GM19468 (cell line): ENCODE measurements around the gene SLC39A11.
"Not testable (repeated sequence)": the region's sequence is repeated elsewhere in the genome, so short reads cannot be mapped to it uniquely, and the experiment has no call there.

Experiments used
- ATAC-seq: cut with Tn5 transposase; IDR thresholded peaks from one replicate; pipeline ENCODE4 v1.9.1; 2021; ENCODE audit warnings: mild to moderate bottlenecking, moderate library complexity, moderate number of reproducible peaks; ENCODE audit not compliant: unreplicated experiment; ENCODE audit errors: extremely low read depth

The SLC39A11 gene

DNA sequence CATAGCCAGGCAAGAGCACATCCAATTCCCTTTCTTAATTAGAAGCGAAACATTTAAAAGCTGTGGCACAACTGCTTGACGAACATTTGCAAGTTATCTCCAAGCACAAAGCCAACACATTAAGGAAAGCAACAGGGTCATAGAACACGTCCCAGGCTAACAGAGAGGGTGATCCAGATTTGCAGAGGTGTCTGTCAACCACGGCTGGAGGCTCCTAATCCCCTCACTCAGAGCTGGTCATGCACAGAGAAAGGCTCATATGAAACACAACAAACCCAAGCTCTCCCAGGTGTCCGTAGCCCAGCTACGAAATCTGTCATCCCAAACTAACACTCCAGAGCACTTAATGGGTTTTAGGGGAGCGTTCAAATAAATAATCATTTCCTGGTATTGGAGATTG is 276.1 kb downstream of the SLC39A11 start:
- no peak for ATAC-seq

DNA sequence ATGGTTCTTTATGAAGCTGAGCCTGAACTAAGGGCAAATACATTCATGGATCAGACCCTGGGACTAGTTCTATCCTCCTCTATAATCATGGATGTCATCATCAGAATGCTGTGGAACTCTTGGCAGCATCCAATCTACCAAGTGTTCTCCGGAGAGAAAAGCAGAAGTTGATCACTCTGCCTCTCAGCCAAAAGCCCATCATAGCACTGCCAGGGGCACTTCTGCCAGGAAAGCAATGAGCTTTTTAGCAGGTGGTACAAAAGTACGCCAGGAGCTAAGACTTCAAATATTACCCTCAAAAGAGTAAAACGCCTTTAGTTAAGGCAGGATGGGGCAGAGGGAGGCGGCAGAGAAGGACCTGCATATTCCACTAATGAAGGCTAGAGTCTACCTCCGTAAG is 279.0 kb downstream of the SLC39A11 start:
- no peak for ATAC-seq

DNA sequence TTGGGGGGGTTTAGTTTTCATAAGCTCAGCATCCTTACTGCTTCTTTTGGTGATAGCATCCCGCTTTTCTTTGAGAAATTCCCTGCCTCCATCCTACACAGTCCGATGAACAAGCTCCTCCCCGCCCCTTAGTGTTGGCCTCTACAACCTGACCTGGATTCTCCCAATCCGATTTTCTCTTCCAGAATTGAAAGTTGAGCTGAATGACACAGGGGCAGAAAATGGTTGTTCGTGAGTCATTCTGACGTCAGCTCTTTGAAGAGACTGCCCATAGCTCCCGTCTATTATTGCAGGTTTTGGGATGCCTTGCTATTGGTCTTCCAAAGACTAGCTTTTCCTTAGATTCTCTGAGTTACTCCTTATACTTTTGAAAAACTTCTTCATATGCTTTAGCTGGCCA is 279.7 kb downstream of the SLC39A11 start:
- ATAC-seq, result no peak

DNA sequence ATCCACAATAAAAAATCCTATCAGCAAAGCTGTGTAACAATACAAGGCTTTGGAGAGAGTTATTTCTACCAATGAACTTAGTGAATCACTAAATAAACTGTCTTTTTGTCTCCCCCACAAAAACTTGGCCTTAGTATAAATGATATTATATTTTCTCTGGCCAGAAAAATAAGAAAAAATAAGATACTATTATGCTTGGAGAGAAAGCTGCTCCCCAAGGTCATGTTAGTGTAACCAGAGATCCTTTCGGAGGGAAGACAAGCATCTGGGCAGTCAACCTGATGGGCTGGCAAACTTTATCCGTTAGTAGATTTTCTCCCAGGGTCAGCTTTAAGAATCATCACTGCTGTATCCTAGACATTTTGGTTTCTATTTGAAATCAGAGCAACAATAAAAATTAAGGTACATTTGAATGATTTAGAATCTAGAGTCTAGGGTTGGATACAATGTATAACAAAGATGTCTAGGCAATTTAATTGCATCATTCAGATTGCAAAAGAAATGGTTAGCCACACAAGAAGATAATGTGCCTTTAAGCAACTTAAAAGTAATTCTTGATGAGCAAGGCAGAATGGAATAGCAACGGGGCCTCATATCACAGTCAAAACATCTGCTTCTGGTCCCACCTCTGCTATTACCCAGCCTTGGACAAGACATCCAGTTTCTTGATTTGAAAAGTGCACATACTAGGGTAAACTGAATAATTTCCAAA is 280.4 kb downstream of the SLC39A11 start:
- ATAC-seq, result no peak

DNA sequence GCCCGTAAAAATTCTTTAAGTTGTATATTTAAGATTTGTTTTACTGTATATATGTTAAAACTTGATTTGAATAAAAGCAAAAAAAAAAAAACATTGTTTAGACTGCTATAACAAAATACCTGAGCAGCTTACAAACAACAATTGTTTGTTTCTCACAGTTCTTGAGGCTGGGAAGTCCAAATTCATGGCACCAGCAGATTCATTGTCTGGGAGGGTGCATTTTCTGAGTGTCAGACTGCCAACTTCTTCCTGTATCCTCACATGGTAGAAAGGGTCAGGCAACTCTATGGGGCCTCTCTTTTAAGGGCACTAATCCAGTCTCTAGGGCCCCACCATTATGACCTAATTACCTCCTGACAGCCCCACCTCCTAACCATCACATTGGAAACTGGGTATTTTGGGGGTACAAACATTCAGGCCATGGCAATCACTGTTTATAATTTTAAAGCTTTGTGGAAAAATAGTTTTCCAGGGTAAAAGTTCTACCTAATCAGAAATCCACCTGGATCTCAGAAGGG is 281.4 kb downstream of the SLC39A11 start:
- ATAC-seq, result no peak

DNA sequence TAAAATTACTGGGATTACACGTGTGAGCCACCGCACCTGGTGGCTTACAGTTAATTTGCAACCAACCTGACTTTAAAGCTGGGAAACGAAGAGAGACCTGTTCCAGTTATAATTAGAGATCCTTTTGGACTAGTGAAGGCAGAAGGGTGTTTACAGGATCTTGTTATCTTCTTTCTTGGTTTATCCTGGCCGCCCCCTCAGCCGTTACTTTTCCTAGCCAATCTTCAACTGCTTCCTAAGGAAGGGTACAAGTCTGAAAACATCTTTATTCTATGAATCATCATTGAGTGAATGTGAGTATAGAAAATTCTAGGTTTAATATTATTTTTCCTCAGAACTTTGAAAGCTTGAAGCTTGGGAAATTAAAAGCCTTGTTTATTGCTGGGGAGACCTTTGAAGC is 286.5 kb downstream of the SLC39A11 start:
- no peak for ATAC-seq

DNA sequence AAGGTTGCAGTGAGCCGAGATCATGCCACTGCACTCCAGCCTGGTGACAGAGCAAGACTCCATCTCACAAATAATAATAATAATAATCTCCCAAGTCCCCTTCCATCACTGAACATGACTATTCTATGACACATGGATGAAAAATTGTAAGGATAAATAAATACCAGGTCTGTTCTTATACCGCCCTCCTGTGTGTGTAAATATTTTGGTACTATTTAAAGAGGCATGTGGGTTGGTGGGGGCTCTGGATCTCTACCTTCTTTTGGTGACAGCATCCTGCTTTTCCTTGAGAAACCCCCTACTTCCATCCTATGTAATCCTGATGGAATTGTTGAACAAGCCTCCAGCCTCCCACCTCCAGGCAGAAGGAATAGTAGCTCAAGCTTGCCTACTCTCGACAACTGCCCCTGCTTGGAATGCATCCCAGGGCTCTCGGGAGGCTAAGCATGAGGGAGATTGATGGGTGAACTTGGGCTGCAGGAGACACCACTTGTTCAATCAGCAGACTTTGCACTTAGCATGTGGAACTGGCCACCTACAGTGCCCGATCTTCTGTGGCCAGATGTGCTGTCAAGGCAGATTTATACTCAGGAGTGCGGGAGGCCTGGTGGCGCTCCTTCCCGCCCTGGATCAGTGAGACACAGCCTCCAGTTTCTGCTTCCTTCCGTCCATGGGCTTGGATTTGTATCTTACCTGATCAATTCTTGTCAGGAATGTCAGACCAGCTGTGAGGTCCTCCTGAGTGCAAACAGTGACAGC is 287.4 kb downstream of the SLC39A11 start:
- no peak for ATAC-seq

DNA sequence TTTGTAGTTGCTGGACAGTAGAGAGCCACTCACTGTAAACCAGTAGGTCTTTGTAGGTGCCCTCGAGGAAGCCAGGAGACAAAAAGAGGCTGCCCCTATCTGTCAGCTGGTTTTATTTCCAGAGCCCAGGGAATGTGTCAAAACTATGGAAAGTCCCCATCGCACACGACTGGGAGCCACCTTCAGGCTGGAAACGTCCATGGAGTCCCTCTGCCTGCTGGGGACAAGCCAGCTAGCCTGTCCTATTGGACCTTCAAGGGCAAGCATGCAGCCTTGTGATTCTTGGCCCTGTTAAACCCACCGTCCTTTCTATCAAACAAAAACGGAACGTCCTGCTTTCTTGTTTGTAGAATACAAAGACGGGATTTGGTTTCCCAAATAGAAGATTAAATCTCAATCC is 289.8 kb downstream of the SLC39A11 start:
- no peak for ATAC-seq

DNA sequence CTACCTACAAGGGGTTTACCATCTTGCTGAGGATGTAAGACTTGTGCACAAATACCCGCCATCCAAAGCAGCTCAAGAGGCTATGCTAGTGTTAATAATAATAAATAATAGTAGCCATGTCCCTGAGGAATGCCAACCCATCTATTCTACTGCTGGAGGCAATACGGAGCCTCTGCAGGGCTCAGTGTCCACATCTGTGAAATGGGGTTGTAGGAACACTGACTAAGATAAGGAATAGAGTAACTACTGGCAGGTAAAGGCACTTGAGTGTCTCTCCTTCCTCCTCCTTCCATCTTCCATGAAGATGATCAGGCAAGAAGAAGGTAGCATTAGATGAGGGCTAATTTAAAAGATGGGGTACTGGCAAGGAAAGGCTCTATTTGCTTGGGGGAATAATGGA is 295.3 kb downstream of the SLC39A11 start:
- no peak for ATAC-seq

DNA sequence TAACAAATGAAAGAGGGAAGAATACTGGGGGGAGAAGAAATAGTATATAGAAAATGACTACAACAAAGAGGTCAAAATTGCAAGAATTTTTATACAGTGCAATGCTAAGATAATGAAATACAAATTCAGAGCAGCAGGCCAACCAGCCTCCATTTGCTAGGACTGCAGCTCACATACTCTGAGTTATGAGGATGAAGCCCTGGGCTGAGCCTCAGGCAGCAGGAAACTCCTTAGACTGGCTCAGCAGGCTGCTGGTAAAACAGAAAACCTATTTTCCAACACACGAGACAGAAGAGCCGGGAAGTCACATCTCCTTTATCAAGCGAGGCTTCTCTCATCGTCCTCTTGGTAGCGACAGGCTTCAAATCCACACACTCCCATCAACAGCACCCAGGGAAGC is 296.5 kb downstream of the SLC39A11 start:
- no peak for ATAC-seq

DNA sequence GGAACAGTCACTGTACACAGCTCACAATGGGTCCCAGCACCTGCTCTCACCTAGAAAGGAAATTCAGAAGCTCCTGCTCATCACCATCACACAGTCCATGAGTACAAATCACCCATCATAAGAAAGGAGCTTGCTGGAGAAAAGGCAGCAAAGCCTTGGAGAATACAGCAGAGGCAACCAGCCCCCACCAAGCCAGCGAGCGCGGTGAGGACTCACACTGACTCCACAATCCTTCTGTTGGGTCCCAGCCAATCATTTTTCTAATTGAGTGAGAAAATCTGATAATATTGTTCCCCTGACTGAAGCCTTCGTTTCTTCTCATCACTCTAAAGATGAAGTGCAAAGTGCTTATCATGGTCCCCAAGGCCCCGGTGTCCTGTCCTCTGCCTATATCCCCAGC is 298.3 kb downstream of the SLC39A11 start:
- ATAC-seq, result no peak

DNA sequence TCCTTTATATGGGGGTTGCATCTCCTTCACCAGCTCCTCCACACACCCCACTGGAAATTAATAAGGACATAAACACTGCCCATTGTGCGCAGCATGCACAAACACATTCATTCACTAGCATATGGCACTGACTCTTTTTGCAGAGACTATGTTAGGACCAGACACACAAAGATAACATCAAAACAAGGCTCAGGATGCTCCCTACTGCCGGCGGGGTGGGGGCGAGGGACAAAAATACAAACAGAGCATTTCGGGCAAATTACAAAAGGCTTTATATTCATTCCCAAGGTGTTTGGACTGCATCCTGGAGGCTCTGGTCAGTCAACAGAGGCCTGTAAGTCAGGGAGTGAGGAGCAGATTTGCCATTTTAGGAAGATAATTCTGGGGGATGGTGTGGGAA is 299.7 kb downstream of the SLC39A11 start:
- ATAC-seq, result no peak

DNA sequence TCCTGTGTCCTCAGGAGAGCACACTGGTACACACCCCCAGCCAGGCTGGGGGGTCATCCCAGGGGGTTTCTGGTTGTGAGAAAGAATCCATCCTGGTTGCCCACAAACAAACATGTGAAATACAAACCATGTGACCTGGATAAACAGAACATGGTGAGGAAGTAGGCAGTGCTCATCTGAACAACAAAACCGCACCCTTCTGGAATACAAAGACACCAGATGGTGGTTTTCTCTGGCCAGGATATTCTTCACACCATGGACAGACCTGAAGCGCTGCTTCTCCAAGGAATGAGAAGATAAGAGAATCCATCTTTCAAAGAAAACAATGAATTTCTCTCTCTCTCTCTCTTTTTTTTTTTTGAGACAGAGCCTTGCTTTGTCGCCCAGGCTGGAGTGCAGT is 302.3 kb downstream of the SLC39A11 start:
- no peak for ATAC-seq

DNA sequence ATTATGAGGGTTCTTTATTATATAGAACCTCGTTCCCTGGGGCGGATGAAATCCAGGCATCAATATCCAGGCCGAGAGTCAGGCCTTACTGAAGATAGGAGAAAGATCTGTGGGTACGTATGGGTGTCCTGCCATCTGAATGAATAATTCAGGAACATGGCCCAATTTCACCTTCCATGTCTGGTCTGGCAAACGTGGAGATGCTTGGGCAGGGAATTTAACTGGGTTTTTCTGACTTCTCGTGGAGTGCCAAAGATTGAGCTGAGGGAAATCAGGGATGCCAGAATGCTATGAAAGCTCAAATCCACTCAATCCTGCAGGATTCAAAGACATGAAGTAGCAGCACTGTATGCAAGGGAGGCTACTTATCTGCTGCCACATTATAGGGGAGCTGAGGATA is 302.8 kb downstream of the SLC39A11 start:
- ATAC-seq, result no peak

DNA sequence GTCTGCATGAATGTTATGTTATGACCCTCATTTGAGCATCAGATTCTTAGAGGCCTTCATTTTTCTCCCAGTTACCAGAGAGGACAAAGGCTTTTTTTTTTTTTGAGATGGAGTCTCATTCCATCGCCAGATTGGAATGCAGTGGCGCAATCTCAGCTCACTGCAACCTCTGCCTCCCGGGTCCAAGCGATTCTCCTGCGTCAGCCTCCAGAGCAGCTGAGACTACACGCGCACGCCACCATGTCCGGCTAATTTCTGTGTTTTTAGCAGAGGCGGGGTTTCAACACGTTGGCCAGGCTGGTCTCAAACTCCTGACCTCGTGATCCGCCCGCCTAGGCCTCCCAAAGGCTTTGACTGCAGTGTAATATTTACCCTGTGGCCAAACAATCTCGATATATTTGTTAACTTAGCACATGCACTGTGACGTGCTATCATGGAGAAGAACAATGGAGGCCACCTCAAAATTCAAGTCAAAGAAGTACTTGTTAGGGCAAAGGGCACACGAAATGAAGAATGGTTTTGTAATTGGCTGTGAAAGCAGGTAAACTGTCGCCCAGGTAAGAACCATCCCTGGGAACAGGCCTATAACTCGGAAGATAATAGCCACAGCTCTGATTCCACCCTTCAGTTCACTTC is 303.4 kb downstream of the SLC39A11 start:
- ATAC-seq, result no peak

DNA sequence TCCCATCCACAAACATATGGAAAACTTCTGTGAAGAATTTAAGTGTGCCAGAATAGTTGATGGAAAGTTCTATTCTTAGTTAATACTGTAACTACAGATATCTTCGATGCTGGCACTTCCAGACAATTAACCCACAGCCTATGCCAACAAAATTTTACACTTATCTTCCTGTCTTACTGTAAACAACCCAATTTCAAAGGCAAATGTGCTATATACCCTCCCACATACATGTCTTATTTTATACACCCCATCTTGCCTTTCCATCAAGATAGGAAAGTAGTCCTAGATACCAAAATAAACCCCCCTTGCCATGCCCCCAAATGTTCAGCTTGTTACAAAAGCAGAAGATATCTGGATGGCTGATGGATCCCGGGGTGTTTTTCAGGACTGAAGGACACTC is 306.3 kb downstream of the SLC39A11 start:
- no peak for ATAC-seq

DNA sequence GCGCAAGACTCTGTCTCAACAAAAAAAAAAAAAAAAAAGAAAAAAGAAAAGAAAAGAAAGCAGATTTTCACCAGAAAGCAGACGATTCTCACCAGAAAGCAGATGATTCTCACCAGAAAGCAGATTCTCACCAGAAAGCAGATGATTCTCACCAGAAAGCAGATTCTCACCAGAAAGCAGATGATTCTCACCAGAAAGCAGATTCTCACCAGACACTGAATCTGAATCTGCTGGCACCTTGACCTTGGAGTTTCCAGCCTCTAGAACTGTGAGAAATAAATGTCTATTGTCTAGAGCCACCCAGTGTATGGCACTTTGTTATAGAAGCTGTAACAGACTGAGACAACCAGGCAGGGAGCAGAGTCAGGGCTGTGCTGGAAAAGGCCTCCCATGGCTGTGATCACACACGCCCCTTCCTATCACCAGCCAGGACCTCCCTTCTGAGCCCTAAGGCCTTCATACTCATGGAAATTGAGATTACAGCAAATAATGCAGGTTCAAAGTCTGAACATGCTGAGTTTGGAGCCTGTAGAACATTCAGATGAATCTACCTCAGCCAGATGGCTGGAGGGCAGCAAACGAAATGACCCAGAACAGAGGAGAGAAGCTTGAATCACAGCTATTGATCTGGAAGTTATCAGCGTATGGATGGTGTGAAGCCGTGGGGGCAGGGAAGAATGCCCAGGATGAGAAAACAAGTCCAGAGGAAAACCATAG is 309.3 kb downstream of the SLC39A11 start:
- no peak for ATAC-seq

DNA sequence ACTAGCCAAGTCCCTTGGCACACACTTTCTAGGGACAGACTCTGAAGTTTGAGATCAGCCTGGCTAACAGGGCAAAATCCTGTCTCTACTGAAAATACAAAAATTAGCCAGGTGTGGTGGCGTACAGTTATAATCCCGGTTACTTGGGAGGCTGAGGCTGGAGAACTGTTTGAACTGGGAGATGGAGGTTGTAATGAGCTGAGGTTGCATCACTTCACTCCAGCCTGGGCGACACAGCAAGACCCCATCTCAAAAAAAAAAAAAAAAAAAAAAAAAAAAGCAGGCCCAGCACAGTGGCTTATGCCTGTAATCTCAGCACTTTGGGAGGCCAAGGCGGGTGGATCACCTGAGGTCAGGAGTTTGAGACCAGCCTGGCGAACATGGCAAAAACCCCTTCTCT is 310.1 kb downstream of the SLC39A11 start:
- not testable (repeated sequence) for ATAC-seq

DNA sequence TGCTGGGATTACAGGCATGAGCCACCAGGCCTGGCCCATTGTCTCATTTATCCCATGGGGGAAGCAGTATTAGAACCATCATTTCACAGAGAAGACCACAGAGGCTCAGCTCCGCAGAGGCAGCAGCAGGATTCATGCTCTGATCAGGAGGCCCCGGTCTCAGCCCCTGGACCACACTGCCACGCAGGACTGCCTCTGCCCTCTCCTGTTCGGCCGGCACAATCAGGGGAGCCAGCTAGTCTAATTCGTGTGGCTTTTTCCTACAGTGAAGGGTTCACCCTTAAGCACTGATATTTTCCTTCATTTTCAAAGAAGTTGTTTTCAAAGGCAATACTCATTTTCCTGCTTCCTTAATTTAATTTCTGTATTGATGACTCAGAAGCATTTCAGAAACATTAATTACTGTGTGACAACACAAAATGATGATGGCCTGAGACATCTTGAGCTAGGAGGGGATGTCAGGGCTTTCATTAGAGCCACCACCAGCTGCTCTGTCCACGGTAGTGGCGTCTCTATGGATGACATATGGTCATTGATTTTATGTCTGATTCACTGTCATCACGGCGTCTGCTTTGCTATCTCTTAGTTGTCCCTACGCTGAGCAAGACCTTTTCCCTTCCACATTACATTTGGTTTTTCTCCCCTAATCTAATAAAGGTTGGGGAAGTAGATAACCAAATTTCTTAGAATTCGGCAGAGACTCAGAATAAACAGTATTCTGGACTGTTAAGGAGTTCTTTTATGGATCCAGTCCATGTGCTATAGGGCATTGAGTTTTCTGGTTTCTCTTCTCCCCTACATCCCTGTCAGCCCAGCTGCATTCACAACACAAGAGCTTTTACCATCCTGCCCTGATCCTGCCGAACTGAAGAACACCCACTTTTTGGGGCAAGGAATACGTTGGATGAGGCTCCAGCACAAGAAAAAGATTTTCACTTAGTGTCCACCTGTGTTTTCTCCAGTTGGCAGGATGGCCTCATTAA is 314.0 kb downstream of the SLC39A11 start:
- no peak for ATAC-seq
